ENCODE results near the gene MMP15. TPM values are rescaled to one million over a fixed set of nuclear protein-coding genes. Genes with fewer than 3 reads are reported as not detected.

The MMP15 gene
- polyA plus RNA-seq, 1 donor (not counting 4 experiments of a cell fraction or from before 2014, with no cell fraction given) = 3.7 TPM

- TF ChIP-seq, protein P1, sequence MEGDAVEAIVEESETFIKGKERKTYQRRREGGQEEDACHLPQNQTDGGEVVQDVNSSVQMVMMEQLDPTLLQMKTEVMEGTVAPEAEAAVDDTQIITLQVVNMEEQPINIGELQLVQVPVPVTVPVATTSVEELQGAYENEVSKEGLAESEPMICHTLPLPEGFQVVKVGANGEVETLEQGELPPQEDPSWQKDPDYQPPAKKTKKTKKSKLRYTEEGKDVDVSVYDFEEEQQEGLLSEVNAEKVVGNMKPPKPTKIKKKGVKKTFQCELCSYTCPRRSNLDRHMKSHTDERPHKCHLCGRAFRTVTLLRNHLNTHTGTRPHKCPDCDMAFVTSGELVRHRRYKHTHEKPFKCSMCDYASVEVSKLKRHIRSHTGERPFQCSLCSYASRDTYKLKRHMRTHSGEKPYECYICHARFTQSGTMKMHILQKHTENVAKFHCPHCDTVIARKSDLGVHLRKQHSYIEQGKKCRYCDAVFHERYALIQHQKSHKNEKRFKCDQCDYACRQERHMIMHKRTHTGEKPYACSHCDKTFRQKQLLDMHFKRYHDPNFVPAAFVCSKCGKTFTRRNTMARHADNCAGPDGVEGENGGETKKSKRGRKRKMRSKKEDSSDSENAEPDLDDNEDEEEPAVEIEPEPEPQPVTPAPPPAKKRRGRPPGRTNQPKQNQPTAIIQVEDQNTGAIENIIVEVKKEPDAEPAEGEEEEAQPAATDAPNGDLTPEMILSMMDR (optimal IDR thresholded peaks at IDR 0.05 in 1 of 3, IDR thresholded peaks at IDR 0.05 in 1 of 3, conservative IDR thresholded peaks at IDR 0.05 in 1 of 3; ENCODE audit: extremely low read depth in 1 of 3, insufficient read depth in 2 of 3, low read length in 3 of 3) = peak in 2 of 3 experiments; percentile 63 to 75
- no peak for TF ChIP-seq EZH2 (IDR thresholded peaks at IDR 0.05; ENCODE audit: low read length)
- peak; percentile 60 for DNase-seq (ENCODE audit: low read depth, low spot score)
These were observed 24.6 kb upstream of the MMP15 start, which contains the start of gene USB1 for GRCh38 chr16:58000706-58001676. USB1 (plus strand) TSS chr16:58001407; CDS start chr16:58001484, 77 bp downstream.

DNA sequence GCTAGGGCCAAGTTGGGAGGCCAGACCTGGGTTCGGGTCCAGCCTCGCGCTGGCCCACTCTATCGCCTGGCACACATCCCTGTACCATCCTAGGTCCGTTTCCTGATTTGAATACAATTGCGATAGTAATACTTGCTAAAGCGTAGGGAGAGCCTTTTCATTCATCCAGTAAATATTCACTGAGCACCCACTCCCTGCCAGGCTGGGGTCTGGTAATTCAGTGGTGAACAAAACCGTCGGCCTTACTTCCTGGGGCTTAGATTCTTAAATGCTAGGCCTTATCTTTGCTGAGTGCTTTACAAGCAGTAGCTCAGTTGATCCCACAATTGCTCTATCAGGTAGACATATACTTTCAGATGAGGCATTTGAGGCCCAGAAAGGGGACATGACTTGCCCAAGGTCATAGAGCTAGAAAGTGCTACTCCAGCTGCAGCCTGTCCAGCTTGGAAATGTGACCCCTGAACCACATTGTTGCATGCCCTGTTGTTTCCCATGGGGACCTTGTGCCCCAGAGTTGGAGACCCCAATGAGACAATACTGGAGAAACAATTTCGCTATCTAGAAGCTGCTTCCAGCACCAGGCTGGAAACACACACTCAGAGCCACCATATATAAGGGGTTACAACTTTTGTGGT lies 23.7 kb upstream of the MMP15 start:
- peak overlapping the region; percentile 75 to 96 (median 81) for H3K4me3 ChIP-seq (ENCODE audit: control insufficient read depth in 2 of 3, extremely low read depth in 1 of 3, insufficient read depth in 2 of 3, low read depth in 1 of 3, low read length in 3 of 3)
- H3K9ac ChIP-seq (ENCODE audit: control insufficient read depth, extremely low read depth, insufficient read depth, low read length) = peak overlapping the region; percentile 64
- H3K27ac ChIP-seq (ENCODE audit: control insufficient read depth, insufficient read depth, low read length) = no peak overlapping the region
- H2AFZ ChIP-seq (ENCODE audit: control insufficient read depth, low read length) = no peak overlapping the region
- dilution Hi-C loops (cut with MboI; ENCODE audit: extremely low pct_ligation_motif_present, low sequenced_read_pairs) = no loop called here
- DNase-seq (ENCODE audit: low read depth, low spot score) (no peak), FAIRE-seq (no peak)
- no peaks in the 10 kb centered on the region for H3K27me3 ChIP-seq (ENCODE audit: control insufficient read depth, extremely low read depth, insufficient read depth, low read length)
- H3K9me1 ChIP-seq (ENCODE audit: control insufficient read depth, extremely low read depth, insufficient read depth, low read length) = no peaks in the 10 kb centered on the region
- H3K4me2 ChIP-seq (ENCODE audit: control insufficient read depth, extremely low read depth, insufficient read depth, low read depth, low read length) = peak overlapping the region; percentile 94
- H4K20me1 ChIP-seq (ENCODE audit: control insufficient read depth, extremely low read depth, insufficient read depth, low read length) = no peaks in the 10 kb centered on the region
- H3K79me2 ChIP-seq (ENCODE audit: control insufficient read depth, insufficient read depth, low read length) = peaks cover 23% of the 10 kb centered on the region
- no peak for TF ChIP-seq EZH2 (IDR thresholded peaks at IDR 0.05; ENCODE audit: low read length)
- TF ChIP-seq, protein P1 (optimal IDR thresholded peaks at IDR 0.05 in 1 of 3, IDR thresholded peaks at IDR 0.05 in 1 of 3, conservative IDR thresholded peaks at IDR 0.05 in 1 of 3; ENCODE audit: extremely low read depth in 1 of 3, insufficient read depth in 2 of 3, low read length in 3 of 3) = no peak
- no peaks in the 10 kb centered on the region for H3K9me3 ChIP-seq (ENCODE audit: control insufficient read depth, low read depth, low read length)
- H3K4me1 ChIP-seq (ENCODE audit: control insufficient read depth, extremely low read depth, insufficient read depth, low read length) = peaks cover 29% of the 10 kb centered on the region
- peaks cover 9 to 11% of the 10 kb centered on the region in 2 experiments for H3K36me3 ChIP-seq (ENCODE audit: control insufficient read depth in 2 of 2, extremely low read depth in 1 of 2, insufficient read depth in 2 of 2, low read length in 2 of 2)

More at GRCh38 chr16:58000706-58001676, 24.6 kb upstream of the MMP15 start, which contains the start of gene USB1:
- peak within 1 kb of the TSS; percentile 90 for H2AFZ ChIP-seq (ENCODE audit: control insufficient read depth, low read length)
- peaks cover 17% of the 10 kb centered on the region for H3K79me2 ChIP-seq (ENCODE audit: control insufficient read depth, insufficient read depth, low read length)
- H4K20me1 ChIP-seq (ENCODE audit: control insufficient read depth, extremely low read depth, insufficient read depth, low read length) = no peaks in the 10 kb centered on the region
- no peaks in the 10 kb centered on the region for H3K9me1 ChIP-seq (ENCODE audit: control insufficient read depth, extremely low read depth, insufficient read depth, low read length)
- peak within 1 kb of the TSS; percentile 76 for H3K9ac ChIP-seq (ENCODE audit: control insufficient read depth, extremely low read depth, insufficient read depth, low read length)
- dilution Hi-C loops (cut with MboI; ENCODE audit: extremely low pct_ligation_motif_present, low sequenced_read_pairs) = no loop called here
- H3K36me3 ChIP-seq (ENCODE audit: control insufficient read depth in 2 of 2, extremely low read depth in 1 of 2, insufficient read depth in 2 of 2, low read length in 2 of 2) = peaks cover 11 to 14% of the 10 kb centered on the region in 2 experiments
- no peaks in the 10 kb centered on the region for H3K27me3 ChIP-seq (ENCODE audit: control insufficient read depth, extremely low read depth, insufficient read depth, low read length)
- H3K4me2 ChIP-seq (ENCODE audit: control insufficient read depth, extremely low read depth, insufficient read depth, low read depth, low read length) = peak within 1 kb of the TSS; percentile 94
- H3K4me1 ChIP-seq (ENCODE audit: control insufficient read depth, extremely low read depth, insufficient read depth, low read length) = peaks cover 29% of the 10 kb centered on the region
- peak within 1 kb of the TSS; percentile 54 for H3K27ac ChIP-seq (ENCODE audit: control insufficient read depth, insufficient read depth, low read length)
- no peak for FAIRE-seq
- no peaks in the 10 kb centered on the region for H3K9me3 ChIP-seq (ENCODE audit: control insufficient read depth, low read depth, low read length)
- peak within 1 kb of the TSS; percentile 75 to 96 (median 81) for H3K4me3 ChIP-seq (ENCODE audit: control insufficient read depth in 2 of 3, extremely low read depth in 1 of 3, insufficient read depth in 2 of 3, low read depth in 1 of 3, low read length in 3 of 3)

All from keratinocyte (primary cell).